Natural killer cell (primary cell): ENCODE measurements around the gene PIGO. TPM values are rescaled to one million over a fixed set of nuclear protein-coding genes. Genes with fewer than 3 reads are reported as not detected.

Experiments
- ATAC-seq, 3 donors: fragments of 150-1000 bp in 2 of 3; fragments of 200-7000 bp in 1 of 3; cut with Tn5 transposase; 1 replicate in 1 of 3; 2 replicates in 2 of 3; pipeline ENCODE4 v1.10.0; 2021; ENCODE audit warnings: mild to moderate bottlenecking in 2 of 3, moderate library complexity in 2 of 3
- DNase-seq, 2 donors: peaks; one replicate each; pipeline versions ENCODE4 v3.0.0 to v3.0.0-alpha.2; 2013 to 2021; ENCODE audit warnings: mixed read lengths in 1 of 2
- H3K27ac ChIP-seq: one replicate; pipeline ENCODE4 v1.5.1; 2013; ENCODE audit warnings: mild to moderate bottlenecking, low read length
- H3K27me3 ChIP-seq: one replicate; pipeline ENCODE4 v1.6.1; 2013; ENCODE audit warnings: low read length; ENCODE audit not compliant: control insufficient read depth, insufficient read depth
- H3K36me3 ChIP-seq: one replicate; pipeline ENCODE4 v1.6.1; 2013; ENCODE audit warnings: low read length; ENCODE audit not compliant: control insufficient read depth, insufficient read depth
- H3K4me1 ChIP-seq: one replicate; pipeline ENCODE4 v1.6.1; 2013; ENCODE audit warnings: low read length; ENCODE audit not compliant: control insufficient read depth, insufficient read depth
- H3K4me3 ChIP-seq: one replicate; pipeline ENCODE4 v1.5.1; 2013; ENCODE audit warnings: low read length
- H3K9me3 ChIP-seq: one replicate; pipeline ENCODE4 v1.6.1; 2013; ENCODE audit warnings: low read length; ENCODE audit not compliant: control insufficient read depth, insufficient read depth
- H3K27ac Mint-ChIP-seq, 2 donors: one replicate each; pipeline ENCODE4 v1.8.0; 2022; ENCODE audit warnings: mild to moderate bottlenecking in 2 of 2, mixed read lengths in 2 of 2, moderate library complexity in 1 of 2
- H3K27me3 Mint-ChIP-seq, 2 donors: one replicate each; pipeline ENCODE4 v1.8.0; 2022; ENCODE audit warnings: low read depth in 2 of 2, mixed read lengths in 2 of 2
- H3K36me3 Mint-ChIP-seq: one replicate; pipeline ENCODE4 v1.8.0; 2022; ENCODE audit warnings: mixed read lengths
- H3K4me1 Mint-ChIP-seq, 2 donors: one replicate each; pipeline ENCODE4 v1.8.0; 2022; ENCODE audit warnings: mixed read lengths in 2 of 2
- H3K4me3 Mint-ChIP-seq: one replicate; pipeline ENCODE4 v1.8.0; 2022; ENCODE audit warnings: mild to moderate bottlenecking, moderate library complexity, mixed read lengths
- H3K9me3 Mint-ChIP-seq, 2 donors: one replicate each; pipeline ENCODE4 v1.8.0; 2022; ENCODE audit warnings: mixed read lengths in 2 of 2
- WGBS: methylation state at CpG from one replicate; pipeline ENCODE4 v1.1.7; 2013; ENCODE audit warnings: missing lambda C conversion rate; ENCODE audit not compliant: insufficient coverage; 5-methylcytosine and 5-hydroxymethylcytosine counted together
- intact Hi-C: fragments of 100-400 bp; cut with micrococcal nuclease; formaldehyde crosslinking; loops from one replicate; pipeline ENCODE4 v1.14.2; 2022
- total RNA-seq, 4 donors: library from RNA; stranded (reverse); fragments of 120-200 nt in 1 of 4; gene quantifications; one replicate each; pipeline versions ENCODE4 v1.2.3 to v1.2.4, GENCODE V29; 2013 to 2022
- TF ChIP-seq, protein P1 (sequence below): fragments of 200-600 bp; IDR thresholded peaks from one replicate; pipeline ENCODE4 v1.8.0; 2022; ENCODE audit warnings: antibody characterized with exemption

PIGO gene
- total RNA-seq, 3 donors from 2014 or later (not counting 1 experiment from before 2014, with no cell fraction given): 23.6 to 28.2 (median 27.7) TPM

DNA sequence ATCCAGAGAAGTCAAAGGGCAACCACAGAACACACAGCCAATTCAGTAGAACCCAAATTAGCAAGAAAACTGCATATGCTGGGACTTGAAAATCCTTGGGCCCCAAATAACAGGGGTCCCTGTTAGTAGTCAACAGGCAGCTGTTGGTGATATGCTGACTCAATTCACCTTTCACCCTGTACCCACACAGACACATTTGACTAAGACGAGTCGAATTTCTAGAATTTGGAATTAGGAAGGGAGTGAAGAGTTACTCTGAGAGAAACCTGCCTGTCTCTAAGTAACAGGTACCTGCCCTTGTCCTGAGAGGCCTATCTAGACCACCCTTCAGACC lies 23.1 kb downstream of the PIGO start:
- WGBS: no CpG with 5 or more reads among the region's 2 CpGs
- Histone ChIP-seq H3K4me3 (no peak overlapping the region), H3K9me3 (no peaks in the 10 kb centered on the region), H3K4me1 (peaks cover 32% of the 10 kb centered on the region), H3K36me3 (peaks cover 9% of the 10 kb centered on the region), H3K27ac (peak overlapping the region; percentile 96), H3K27me3 (no peaks in the 10 kb centered on the region)
- DNase-seq: no peak
- no peak for ATAC-seq
- H3K36me3 Mint-ChIP-seq: no peaks in the 10 kb centered on the region
- H3K27ac Mint-ChIP-seq: peak overlapping the region; percentile 88 to 94
- H3K4me1 Mint-ChIP-seq: peaks cover 42 to 50% of the 10 kb centered on the region in 2 donors
- H3K9me3 Mint-ChIP-seq: no peaks in the 10 kb centered on the region
- no peaks in the 10 kb centered on the region for H3K27me3 Mint-ChIP-seq
- TF ChIP-seq, protein P1, sequence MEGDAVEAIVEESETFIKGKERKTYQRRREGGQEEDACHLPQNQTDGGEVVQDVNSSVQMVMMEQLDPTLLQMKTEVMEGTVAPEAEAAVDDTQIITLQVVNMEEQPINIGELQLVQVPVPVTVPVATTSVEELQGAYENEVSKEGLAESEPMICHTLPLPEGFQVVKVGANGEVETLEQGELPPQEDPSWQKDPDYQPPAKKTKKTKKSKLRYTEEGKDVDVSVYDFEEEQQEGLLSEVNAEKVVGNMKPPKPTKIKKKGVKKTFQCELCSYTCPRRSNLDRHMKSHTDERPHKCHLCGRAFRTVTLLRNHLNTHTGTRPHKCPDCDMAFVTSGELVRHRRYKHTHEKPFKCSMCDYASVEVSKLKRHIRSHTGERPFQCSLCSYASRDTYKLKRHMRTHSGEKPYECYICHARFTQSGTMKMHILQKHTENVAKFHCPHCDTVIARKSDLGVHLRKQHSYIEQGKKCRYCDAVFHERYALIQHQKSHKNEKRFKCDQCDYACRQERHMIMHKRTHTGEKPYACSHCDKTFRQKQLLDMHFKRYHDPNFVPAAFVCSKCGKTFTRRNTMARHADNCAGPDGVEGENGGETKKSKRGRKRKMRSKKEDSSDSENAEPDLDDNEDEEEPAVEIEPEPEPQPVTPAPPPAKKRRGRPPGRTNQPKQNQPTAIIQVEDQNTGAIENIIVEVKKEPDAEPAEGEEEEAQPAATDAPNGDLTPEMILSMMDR: no peak
- H3K4me3 Mint-ChIP-seq: peak overlapping the region; percentile 88
- intact Hi-C loops: loop anchor here (2.0 kb wide), 2 partner anchors 30 to 532 kb away; partner anchors contain the start of genes STOML2 and TESK1

- H3K4me3 ChIP-seq: peak within 1 kb of the TSS; percentile 74
- WGBS: 4% methylated on average over 54 of the region's 54 CpGs
- Mint-ChIP-seq H3K9me3 (no peaks in the 10 kb centered on the region), H3K27ac (peak within 1 kb of the TSS; percentile 88 to 94), H3K27me3 (no peaks in the 10 kb centered on the region), H3K4me3 (peak within 1 kb of the TSS; percentile 88), H3K4me1 (peaks cover 45 to 50% of the 10 kb centered on the region in 2 donors), H3K36me3 (no peaks in the 10 kb centered on the region)
- peak within 1 kb of the TSS; percentile 96 for H3K27ac ChIP-seq
- ATAC-seq: peak; percentile 84 to 94 (median 86)
- peaks cover 37% of the 10 kb centered on the region for H3K4me1 ChIP-seq
- intact Hi-C loops: loop anchor here (1.0 to 2.0 kb wide), 5 partner anchors 24 to 532 kb away; partner anchors contain the start of genes ATOSB, DNAJB5, PIGO and STOML2
- H3K27me3 ChIP-seq: no peaks in the 10 kb centered on the region
- H3K36me3 ChIP-seq: peaks cover 14% of the 10 kb centered on the region
- peak; percentile 95 to 99 for DNase-seq
- TF ChIP-seq, protein P1: no peak
- no peaks in the 10 kb centered on the region for H3K9me3 ChIP-seq
Observed at GRCh38 chr9:35072461-35073278, 23.7 kb downstream of the PIGO start, which contains the start of gene VCP. VCP (minus strand) TSS chr9:35072625; CDS start chr9:35072353, 272 bp downstream.

- intact Hi-C loops: loop anchor here (1.0 to 2.0 kb wide), 5 partner anchors 24 to 533 kb away; partner anchors contain the start of genes ATOSB, DNAJB5, PIGO and STOML2
- Mint-ChIP-seq H3K27me3 (no peaks in the 10 kb centered on the region), H3K9me3 (no peaks in the 10 kb centered on the region), H3K27ac (peak overlapping the region; percentile 88 to 94), H3K36me3 (no peaks in the 10 kb centered on the region), H3K4me3 (peak overlapping the region; percentile 88), H3K4me1 (peaks cover 52 to 57% of the 10 kb centered on the region in 2 donors)
- Histone ChIP-seq H3K27ac (peak overlapping the region; percentile 96), H3K27me3 (no peaks in the 10 kb centered on the region), H3K9me3 (no peaks in the 10 kb centered on the region), H3K4me1 (peaks cover 42% of the 10 kb centered on the region), H3K4me3 (peak overlapping the region; percentile 74), H3K36me3 (peaks cover 22% of the 10 kb centered on the region)
- WGBS: under 1% methylated on average over 79 of the region's 79 CpGs
- DNase-seq (peak; percentile 82 to 83), ATAC-seq (peak; percentile 67 to 85 (median 73))
- TF ChIP-seq, protein P1: peak; percentile 34
Observed at GRCh38 chr9:35071814-35072460, 24.5 kb downstream of the PIGO start.
